GM19397 (cell line): Measurements from ENCODE around the gene IZUMO4.
A peak's percentile ranks its signal among the peaks of the same experiment; 100 is the strongest.

Source experiments
- ATAC-seq: cut with Tn5 transposase; IDR thresholded peaks from one replicate; pipeline ENCODE4 v1.9.1; 2021; ENCODE audit warnings: mild to moderate bottlenecking, moderate library complexity; ENCODE audit not compliant: unreplicated experiment

The IZUMO4 gene, protein sequence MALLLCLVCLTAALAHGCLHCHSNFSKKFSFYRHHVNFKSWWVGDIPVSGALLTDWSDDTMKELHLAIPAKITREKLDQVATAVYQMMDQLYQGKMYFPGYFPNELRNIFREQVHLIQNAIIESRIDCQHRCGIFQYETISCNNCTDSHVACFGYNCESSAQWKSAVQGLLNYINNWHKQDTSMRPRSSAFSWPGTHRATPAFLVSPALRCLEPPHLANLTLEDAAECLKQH

GRCh38 chr19:2096480-2097202 lies at the start of gene IZUMO4:
Gene IZUMO4, plus strand, starts transcription at chr19:2096915. Its CDS starts 31 bp downstream, at chr19:2096946.
- ATAC-seq = peak; percentile 68

DNA sequence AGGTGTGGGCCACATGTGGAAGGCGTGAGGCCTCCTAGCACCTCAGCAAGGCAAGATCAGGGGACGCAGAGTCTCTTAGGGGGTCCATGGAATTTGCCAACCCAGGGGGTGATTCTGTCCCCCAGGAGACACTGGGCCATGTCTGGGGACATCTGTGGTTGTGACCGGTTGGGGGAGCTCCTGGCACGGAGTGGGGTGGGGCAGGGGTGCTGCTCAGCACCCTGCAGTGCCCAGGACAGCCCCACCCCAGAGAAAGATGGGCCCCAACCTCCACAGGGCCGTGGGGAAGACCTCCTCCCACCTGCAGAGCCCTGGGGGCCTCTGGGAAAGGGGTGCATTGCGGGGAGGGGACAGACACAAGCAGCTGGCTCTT lies 49.7 kb upstream of the IZUMO4 start:
- ATAC-seq = no peak

DNA sequence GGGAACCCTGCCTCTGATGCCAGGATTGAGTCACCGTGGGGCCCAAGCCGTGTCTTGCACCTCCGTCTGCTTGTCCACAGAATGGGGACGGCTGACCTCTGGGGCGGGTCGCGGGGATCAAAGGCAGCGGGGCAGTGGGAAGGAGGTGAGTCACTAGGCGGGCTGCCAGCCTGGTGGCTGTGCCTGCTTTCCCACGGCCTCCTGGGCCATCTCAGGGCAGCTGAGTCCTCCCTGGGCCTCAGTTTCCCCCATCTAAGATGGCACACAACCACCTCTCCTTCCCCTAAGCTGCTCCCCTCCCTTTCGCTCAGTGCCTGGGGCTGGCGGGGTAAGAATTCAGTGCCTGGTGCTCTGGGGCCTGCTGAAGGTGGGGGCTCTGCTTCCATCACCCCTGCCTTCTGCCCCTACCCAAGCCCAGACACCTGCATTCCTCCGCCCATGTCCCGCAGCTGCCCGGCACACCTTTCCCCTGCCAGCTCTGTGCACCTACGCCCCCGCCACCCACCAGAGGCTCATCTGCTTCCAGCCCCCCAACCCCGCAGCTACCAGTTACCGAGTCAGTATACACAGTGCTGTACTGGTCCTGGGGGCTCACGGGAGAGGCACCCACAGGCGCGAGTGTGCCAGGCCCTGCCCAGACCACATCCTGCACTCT lies 49.1 kb upstream of the IZUMO4 start:
- no peak for ATAC-seq

DNA sequence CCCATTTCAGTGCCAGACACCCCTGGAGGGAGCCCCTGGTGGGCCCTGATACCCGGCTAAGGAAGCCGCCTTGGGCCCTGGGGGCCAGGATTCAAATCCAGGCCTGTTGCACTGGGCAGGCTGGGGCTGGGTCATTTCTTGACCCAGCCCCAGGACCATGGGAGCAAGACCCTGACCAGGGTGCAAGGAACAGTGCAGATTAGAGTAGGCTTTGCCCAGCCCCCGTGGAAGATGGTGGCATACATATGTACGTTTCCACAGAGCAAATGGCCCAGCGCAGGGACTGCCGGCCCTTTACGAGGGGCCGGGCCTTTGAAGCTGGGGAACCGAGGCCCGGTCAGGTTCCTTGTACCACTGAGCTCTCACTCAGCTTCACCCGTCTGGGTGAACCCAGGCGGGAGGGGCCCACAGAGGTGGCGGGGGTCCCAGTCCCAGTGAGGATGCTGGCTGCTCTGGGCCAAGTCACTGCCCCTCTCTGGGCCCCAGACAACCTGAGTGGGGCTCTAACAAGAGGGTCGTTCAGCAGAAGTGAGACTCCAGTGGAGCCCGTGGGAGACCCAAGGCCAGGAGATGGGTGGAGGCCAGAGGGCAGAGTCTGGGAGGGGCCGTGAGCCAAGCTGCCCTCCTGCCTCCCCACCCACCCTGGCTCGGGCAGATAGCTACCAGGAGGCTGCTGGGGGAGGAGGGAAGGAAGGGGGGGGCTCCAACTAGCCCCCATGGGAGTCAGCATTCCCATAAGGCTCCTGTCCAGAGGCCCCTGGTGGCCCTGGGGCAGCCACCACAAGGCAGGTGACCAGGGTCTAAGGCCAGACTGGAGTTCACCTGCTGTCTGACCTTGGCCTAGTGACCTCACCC lies 48.4 kb upstream of the IZUMO4 start:
- no peak for ATAC-seq

GRCh38 chr19:2048959-2049740 lies 47.6 kb upstream of the IZUMO4 start:
- ATAC-seq = no peak

GRCh38 chr19:2049741-2050348 lies 46.9 kb upstream of the IZUMO4 start:
- peak; percentile 5 for ATAC-seq

DNA sequence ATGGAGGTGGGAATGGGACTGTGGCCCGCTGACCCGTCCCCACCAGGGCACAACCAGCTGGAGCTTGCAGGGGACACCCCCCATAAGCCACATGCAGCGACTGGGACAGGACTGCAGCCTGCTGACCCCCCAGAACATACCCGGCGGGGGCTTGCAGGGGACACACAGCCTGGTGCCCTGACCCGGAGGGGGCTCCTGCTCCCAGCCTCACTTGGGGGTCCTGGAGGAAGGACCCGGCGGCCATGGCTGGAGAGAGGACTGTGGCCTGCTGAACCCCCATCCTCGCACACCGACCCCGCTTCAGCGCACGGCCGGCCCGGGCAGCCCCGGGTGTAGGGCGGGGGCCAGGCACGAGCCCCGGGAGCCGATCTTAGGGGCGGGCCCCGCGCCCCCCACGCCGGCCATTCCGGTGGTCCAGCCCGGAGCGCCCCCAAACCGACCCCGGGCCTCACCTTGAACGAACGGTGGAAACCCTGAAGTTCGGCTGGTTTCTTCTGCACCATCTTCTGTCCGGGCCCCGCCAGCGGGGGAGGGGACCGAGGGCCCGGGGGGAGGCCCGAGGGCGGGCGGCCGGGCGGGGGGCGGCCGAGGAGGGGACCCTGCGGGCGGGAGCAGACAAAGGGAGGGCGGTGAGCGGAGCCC lies 46.2 kb upstream of the IZUMO4 start:
- peak; percentile 12 for ATAC-seq

DNA sequence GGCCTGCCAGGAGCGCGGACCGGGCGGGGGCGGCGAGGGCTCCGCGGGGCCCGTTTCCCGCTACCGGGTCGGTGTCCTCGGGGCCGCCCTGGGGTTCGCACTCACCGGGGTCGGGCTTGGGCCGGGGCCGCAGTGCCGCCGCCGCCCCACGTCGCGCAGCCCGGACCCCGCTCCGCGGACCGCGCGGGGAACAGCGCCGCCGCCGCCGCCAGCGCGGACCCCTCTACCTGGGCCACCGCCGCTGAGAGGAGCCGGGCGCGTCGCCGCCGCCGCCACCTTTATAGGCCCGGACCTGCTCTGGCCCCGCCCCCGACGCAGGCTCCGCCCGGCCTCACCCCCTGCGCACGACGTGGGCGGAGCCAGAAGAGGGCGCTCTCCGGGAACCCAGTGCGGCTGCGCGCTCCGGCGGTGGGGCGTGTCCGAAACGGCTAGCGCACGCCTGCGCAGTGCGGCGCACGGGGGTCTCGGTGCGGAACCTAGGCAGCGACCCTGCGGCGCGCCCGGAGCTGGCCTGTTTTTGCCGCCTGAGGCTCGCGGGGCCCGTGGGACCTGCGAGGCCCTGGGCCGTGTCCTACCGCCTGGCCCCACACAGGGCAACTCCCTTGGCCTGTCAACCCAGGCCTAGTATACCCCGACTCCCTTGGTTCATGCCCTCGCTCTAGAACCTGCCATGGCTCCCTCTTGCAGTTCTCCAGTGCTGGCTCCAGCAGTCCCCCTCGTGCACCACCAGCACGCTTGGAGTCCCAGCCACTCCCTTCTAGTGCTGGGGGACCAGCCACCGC lies 45.5 kb upstream of the IZUMO4 start, which contains the start of gene MKNK2:
MKNK2 (minus strand) TSS at position 254 of the 782 bp plus-strand sequence. CDS start 393 bp downstream, outside the sequence.
- ATAC-seq = peak; percentile 55

DNA sequence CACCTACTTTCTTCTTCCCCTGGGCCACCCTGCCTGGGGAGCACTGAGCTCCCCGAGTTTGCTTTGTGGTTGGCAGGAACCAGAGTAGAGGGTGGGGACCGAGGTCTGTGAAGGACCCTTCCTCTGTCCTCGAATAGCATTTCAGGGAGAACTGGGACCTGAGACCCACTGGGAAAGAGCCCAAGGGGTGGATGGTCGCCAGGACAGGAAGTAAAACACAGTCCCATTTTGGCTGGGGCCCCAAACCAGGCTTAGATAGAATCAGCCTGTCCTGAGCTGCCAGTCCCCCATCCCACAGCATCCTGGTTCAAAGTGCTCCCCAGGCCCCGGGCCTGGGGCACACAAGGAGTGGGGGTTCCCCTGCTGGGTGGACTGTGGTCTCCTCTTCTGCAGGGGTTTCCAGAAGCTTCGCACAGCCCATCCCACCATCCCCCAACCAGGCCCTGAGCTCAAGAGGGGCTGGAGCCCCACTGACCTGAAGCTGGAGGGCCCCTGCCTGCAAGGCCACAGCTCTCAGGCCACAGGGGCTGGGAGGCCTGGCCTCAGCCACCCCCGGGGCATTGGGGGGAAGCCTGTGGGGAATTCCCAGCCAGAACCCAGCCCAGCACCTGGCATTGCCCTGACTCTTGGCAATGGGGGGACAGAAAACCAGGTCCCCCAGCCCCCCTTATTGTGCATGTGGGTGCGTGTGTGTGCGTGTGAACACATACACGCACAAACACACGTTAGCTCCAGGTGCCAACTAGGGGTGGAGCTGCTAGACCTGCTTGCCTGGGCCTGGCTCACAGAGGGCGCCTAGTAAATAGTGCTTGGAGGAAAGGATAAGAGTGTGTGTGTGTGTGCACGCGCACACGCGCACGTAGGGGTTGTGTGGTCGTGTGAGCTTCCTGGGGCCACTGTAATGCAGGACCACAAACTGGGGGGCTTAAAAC lies 44.7 kb upstream of the IZUMO4 start:
- ATAC-seq = no peak

GRCh38 chr19:2053601-2054389 lies 42.9 kb upstream of the IZUMO4 start:
- ATAC-seq = no peak

- ATAC-seq = no peak
These were observed 42.0 kb upstream of the IZUMO4 start for GRCh38 chr19:2054763-2055162.

DNA sequence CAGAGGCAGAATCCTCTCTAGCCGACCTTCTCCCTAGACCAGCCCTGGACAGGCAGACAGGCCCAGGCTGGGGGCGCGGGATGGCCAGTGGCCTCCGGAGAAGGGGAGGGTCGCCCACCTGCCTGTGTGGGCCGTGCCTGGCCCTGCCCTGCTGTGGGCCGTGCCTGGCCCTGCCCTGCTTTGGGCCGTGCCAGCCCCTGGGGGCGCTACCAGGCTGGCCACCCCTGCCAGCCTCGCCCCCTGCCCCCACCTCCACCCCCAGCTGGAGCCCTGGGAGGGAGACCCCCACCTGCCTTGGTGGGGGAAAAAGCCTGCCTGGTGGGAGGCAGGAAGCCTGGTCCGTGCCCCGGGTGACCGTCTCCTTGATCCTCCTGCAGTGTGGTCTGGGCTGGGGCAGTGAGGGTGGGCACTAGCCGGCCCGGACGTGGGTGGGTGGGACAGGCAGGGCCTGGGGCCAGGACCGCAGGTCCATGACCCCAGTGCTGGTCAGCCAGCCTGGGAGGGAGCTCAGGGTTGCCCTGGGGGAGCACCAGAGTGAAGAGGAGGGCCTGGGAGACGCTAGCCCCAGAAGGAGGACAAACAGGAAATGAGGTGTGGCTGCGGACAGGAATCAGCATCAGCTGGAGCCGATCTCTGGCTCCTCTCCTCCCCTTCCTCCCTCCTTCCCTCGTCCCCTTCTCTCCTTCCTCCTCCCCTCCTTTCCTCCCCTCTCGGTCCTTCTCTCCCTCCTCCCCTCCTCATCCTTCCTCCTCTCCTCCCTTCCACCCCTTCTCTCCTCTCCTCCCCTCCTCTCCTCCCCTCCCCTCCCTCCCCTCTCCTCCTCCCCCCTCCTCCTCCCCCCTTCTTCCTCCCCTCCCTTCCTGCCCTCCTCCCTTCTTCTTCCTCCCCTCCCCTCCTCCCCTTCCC lies 40.5 kb upstream of the IZUMO4 start:
- ATAC-seq = no peak

- no peak for ATAC-seq
These were observed 39.9 kb upstream of the IZUMO4 start for GRCh38 chr19:2056837-2057192.

DNA sequence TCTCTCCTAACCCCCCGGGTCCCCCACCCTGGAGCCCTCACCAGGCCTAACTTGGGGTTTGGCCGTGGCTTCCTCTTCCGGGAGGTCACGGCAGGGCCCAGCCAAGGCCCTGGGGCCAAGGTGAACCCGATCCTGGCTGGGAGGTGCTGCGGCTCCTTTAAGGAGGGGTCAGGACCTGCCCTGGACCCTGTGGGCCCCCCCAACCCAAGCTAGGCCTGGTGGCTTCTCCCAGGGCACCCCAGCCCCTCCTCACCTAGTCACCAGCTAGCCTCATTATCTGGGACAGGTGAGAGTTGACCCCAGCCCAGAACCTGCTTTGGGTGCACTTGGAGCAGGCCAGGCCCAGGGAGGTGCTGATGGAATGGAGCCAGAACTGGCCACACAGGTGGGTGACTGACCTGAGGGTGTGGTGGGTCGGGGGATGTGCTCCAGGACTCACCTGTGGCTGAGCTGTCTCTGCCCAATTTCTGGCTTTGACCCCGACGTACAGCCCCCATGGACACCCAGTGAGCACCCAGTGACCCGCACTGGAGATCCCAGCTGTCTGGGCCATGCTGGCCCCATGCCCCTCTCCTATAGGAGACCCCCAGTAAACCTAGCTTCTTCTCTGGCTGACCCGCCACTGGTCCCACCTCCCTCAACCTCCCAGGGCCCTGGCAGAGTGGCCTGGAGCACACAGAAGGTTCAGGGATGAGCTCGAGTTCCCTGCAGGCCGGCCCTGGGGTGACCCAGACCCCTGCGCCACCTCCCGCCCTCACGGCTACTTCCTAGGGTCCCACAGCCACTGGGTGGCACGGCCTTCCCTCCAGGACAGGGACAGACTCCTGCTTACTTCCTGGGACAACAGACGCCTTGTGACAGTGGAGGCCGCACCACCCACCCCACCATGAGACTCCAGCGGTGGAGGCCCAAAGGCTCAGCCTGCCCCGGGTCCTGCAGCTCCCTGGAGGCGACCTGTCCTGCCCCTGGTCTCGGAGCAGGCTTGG lies 38.9 kb upstream of the IZUMO4 start:
- no peak for ATAC-seq
